ENCODE results near the gene METTL25. TPM values are rescaled to one million over a fixed set of nuclear protein-coding genes. Genes with fewer than 3 reads are reported as not detected.

The METTL25 gene
- total and polyA plus RNA-seq, 2 of the 8 experiments (the other 6 are each of a cell fraction or from before 2014, with no cell fraction given), result 2.4 to 8.3 TPM

DNA sequence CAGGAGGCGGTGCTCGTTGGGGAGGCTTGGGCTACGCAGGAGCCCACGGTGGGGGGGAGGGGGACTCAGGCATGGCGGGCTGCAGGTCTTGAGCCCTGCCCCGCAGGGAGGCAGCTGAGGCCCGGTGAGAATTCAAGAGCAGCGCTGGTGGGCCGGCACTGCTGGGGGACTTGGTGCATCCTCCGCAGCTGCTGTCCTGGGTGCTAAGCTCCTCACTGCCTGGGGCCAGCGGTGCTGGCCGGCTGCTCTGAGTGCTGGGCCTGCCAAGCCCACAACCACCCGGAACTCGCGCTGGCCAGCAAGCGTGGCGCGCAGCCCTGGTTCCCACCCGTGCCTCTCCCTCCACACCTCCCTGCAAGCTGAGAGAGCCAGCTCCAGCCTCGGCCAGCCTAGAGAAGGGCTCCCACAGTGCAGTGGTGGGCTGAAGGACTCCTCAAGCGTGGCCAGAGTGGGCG, 3.2 kb downstream of the METTL25 start:
- Histone ChIP-seq H4K20me1 (replicated peaks in 1 of 2; ENCODE audit: control insufficient read depth in 1 of 2, insufficient read depth in 2 of 2, low read length in 2 of 2) (no peaks in the 10 kb centered on the region), H2AFZ (ENCODE audit: low read length) (no peak overlapping the region), H3K4me1 (replicated peaks in 1 of 4; ENCODE audit: control insufficient read depth in 3 of 4, insufficient read depth in 4 of 4, low read length in 3 of 4) (peaks cover 0 to 4% (median under 1%) of the 10 kb centered on the region in 4 experiments; a peak in 3 of 7 replicates), H3K23ac (ENCODE audit: insufficient read length) (no peak overlapping the region), H2BK12ac (ENCODE audit: low read depth, low read length) (no peak overlapping the region), H2BK120ac (replicated peaks; ENCODE audit: low read depth, low read length) (no peak overlapping the region), H3K79me2 (ENCODE audit: control insufficient read depth in 1 of 2, insufficient read depth in 2 of 2, low read length in 2 of 2) (peaks cover 3 to 65% of the 10 kb centered on the region in 2 experiments; a peak in 3 of 4 replicates), H3K56ac (replicated peaks; ENCODE audit: insufficient read length, low read depth, low read length) (no peak overlapping the region), H3K27me3 (replicated peaks in 1 of 4; ENCODE audit: control insufficient read depth in 3 of 4, extremely low read depth in 1 of 4, insufficient read depth in 3 of 4, low read length in 3 of 4) (no peaks in the 10 kb centered on the region), H3K79me1 (ENCODE audit: low read depth, low read length) (no peaks in the 10 kb centered on the region), H3K9me3 (ENCODE audit: insufficient read depth in 2 of 2, low read depth in 1 of 2, low read length in 1 of 2) (no peaks in the 10 kb centered on the region; a peak in 1 of 4 replicates), H3K4ac (replicated peaks; ENCODE audit: insufficient read length, low read depth, low read length) (no peak overlapping the region), H3K27ac (ENCODE audit: low read depth, low read length) (no peak overlapping the region), H3K36me3 (ENCODE audit: control insufficient read depth in 2 of 4, insufficient read depth in 4 of 4, low read length in 3 of 4) (peaks cover 0 to 9% (median 1%) of the 10 kb centered on the region in 4 experiments; a peak in 2 of 8 replicates), H3K14ac (ENCODE audit: insufficient read length) (no peak overlapping the region), H3K4me3 (ENCODE audit: extremely low read depth in 1 of 4, insufficient read depth in 2 of 4, low read depth in 3 of 4, low read length in 4 of 4) (no peak overlapping the region), H2BK15ac (ENCODE audit: low read length) (no peak overlapping the region), H2BK20ac (ENCODE audit: low read length) (no peak overlapping the region), H2BK5ac (ENCODE audit: low read depth, low read length) (no peak overlapping the region), H3K23me2 (ENCODE audit: low read depth, low read length) (peaks cover 3% of the 10 kb centered on the region), H3K18ac (ENCODE audit: extremely low read depth, low read length) (no peak overlapping the region), H3K4me2 (ENCODE audit: insufficient read depth in 1 of 2, low read depth in 2 of 2, low read length in 2 of 2) (no peak overlapping the region), H4K5ac (ENCODE audit: insufficient read length, low read depth, low read length) (no peak overlapping the region), H3K9ac (replicated peaks in 1 of 4; ENCODE audit: extremely low read depth in 1 of 4, low read depth in 3 of 4, low read length in 3 of 4) (no peak overlapping the region), H4K91ac (replicated peaks; ENCODE audit: insufficient read length, low read length) (no peak overlapping the region), H4K8ac (ENCODE audit: extremely low read depth, insufficient read depth, low read length) (no peak overlapping the region), H2AK5ac (ENCODE audit: low read depth, low read length) (no peak overlapping the region)
- POLR2A ChIA-PET (ENCODE audit: partially characterized antibody), result no interaction called here
- DNase-seq (ENCODE audit: low read depth in 1 of 2, low spot score in 2 of 2) (no peak), FAIRE-seq (no peak)
- TF ChIP-seq CEBPB (IDR thresholded peaks at IDR 0.05; ENCODE audit: low read depth, low read length) (no peak), POLR2AphosphoS5 (IDR thresholded peaks at IDR 0.05; ENCODE audit: low read depth, low read length) (no peak), ASH2L (IDR thresholded peaks at IDR 0.05; ENCODE audit: low read length) (no peak), SRF (IDR thresholded peaks at IDR 0.05; ENCODE audit: low read depth, low read length) (no peak), KDM5A (IDR thresholded peaks at IDR 0.05; ENCODE audit: low read length) (no peak), BCL11A (IDR thresholded peaks at IDR 0.05; ENCODE audit: low read depth in 2 of 2, low read length in 2 of 2) (no peak)
- CTCF ChIA-PET (ENCODE audit: partially characterized antibody), result interaction anchor here (0.6 to 1.4 kb wide), 2 partner anchors 10 to 12 kb away, joined by 3 to 6 read pairs; no protein-coding TSS in a partner anchor
- 90% methylated on average over 20 of the region's 22 CpGs; no CpG with 5 or more reads in 1 of the 2 experiments for WGBS, 2 experiments (ENCODE audit: extremely low coverage in 1 of 2, insufficient coverage in 1 of 2, insufficient read length in 1 of 2, insufficient replicate concordance in 2 of 2, low coverage in 1 of 2, low lambda C conversion rate in 2 of 2, missing lambda C conversion rate in 1 of 2)
